ENCODE measurements around the gene E2F1.
A peak's percentile ranks its signal among the peaks of the same experiment; 100 is the strongest.

The E2F1 gene

DNA sequence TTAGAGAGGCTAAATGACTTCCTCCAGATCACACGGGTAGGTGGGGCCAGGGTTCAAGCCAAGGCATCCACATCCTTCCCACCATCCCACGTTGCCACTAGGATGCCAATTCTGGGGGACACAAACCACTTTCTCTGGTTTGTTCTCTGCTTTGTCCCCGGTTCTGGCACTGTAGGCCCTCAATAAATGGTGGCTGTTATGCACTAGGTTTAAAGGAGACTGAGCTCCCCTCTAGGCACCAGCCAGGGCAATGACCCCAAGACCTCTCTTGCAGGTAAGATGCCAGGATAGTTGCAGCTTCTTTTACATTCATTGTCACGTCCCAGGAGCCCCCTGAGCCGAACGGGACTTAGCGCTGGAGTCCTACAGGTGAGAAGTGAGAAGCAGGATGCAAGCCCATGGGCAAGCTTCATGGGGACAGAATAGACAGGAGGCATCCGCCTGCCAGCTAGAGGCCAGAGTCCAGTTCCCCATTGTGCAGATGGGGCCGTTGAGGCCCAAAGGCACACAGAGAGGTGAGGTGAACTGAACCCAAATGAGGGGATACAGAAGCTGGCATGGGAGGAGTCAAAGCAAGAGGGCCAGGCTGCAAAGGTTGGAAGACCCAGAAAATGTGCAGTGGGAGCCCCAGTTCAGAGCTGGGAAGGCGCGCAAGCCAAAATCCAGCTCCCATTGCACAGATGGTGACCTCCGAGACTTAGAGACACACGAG, 33.2 kb upstream of the E2F1 start:
- peaks cover 21 to 27% of the 10 kb centered on the region in 2 experiments for H3K4me1 ChIP-seq (ENCODE audit: control insufficient read depth in 1 of 2, insufficient read depth in 1 of 2, low read depth in 1 of 2, low read length in 1 of 2)
- peak overlapping the region; percentile 71 to 80 for H3K4me3 ChIP-seq (ENCODE audit: low read depth in 1 of 2, low read length in 1 of 2)
- TF ChIP-seq, protein P1, sequence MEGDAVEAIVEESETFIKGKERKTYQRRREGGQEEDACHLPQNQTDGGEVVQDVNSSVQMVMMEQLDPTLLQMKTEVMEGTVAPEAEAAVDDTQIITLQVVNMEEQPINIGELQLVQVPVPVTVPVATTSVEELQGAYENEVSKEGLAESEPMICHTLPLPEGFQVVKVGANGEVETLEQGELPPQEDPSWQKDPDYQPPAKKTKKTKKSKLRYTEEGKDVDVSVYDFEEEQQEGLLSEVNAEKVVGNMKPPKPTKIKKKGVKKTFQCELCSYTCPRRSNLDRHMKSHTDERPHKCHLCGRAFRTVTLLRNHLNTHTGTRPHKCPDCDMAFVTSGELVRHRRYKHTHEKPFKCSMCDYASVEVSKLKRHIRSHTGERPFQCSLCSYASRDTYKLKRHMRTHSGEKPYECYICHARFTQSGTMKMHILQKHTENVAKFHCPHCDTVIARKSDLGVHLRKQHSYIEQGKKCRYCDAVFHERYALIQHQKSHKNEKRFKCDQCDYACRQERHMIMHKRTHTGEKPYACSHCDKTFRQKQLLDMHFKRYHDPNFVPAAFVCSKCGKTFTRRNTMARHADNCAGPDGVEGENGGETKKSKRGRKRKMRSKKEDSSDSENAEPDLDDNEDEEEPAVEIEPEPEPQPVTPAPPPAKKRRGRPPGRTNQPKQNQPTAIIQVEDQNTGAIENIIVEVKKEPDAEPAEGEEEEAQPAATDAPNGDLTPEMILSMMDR (IDR thresholded peaks at IDR 0.05), result no peak
- H3K36me3 ChIP-seq, result peaks cover 5% of the 10 kb centered on the region
- peak overlapping the region; percentile 69 for H3K27ac ChIP-seq
- H3K27me3 ChIP-seq, result no peaks in the 10 kb centered on the region
- H3K9me3 ChIP-seq, result no peaks in the 10 kb centered on the region

DNA sequence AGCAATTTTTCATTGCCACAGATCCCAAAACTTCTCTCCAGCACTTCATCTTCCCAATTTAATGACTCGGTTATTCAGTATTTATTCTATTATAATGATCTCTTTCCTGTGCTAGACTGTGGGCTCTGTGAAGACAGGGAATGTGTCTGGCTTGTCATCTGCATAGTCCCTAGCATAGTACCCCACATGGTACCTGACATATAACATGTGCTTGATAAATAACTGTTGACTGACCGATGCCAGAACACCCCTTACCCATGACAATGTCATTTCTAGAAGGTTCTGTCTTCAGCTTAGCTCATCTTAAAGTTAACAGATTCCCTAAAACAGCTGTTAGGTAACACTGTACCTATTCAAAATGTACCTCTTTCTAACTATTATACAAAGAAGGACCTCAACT, 30.3 kb upstream of the E2F1 start:
- Histone ChIP-seq H3K27me3 (no peaks in the 10 kb centered on the region), H3K36me3 (peaks cover 30% of the 10 kb centered on the region), H3K9me3 (no peaks in the 10 kb centered on the region), H3K27ac (no peak overlapping the region), H3K4me3 (ENCODE audit: low read depth in 1 of 2, low read length in 1 of 2) (no peak overlapping the region), H3K4me1 (ENCODE audit: control insufficient read depth in 1 of 2, insufficient read depth in 1 of 2, low read depth in 1 of 2, low read length in 1 of 2) (peaks cover 15 to 18% of the 10 kb centered on the region in 2 experiments)
- TF ChIP-seq, protein P1 (IDR thresholded peaks at IDR 0.05), result no peak

DNA sequence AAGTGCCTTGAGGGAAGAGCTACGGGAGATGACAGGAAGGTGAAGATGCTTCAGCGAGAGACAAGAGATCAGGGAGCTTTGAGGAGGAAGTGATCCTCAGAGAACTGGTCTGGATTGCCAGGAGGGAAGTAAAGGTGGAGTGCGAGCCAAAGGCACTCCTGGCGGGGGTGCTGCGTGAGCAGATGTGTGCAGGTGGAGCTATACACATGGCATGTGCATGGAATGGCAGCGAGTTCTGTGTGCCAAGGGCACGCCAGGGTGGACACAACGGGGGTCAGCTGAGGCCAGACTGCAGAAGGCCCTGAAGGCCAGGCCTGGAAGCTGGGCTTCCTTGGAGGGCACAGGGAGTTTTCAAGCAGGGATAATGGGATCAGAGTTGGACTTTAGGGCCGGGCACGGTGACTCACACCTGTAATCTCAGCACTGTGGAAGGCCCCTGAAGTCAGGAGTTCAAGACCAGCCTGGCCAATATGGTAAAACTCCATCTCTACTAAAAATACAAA, 27.7 kb upstream of the E2F1 start:
- no peaks in the 10 kb centered on the region for H3K27me3 ChIP-seq
- H3K36me3 ChIP-seq, result peaks cover 40% of the 10 kb centered on the region
- H3K27ac ChIP-seq, result no peak overlapping the region
- no peak overlapping the region for H3K4me3 ChIP-seq (ENCODE audit: low read depth in 1 of 2, low read length in 1 of 2)
- TF ChIP-seq, protein P1 (IDR thresholded peaks at IDR 0.05), result no peak
- H3K9me3 ChIP-seq, result no peaks in the 10 kb centered on the region
- H3K4me1 ChIP-seq (ENCODE audit: control insufficient read depth in 1 of 2, insufficient read depth in 1 of 2, low read depth in 1 of 2, low read length in 1 of 2), result no peaks in the 10 kb centered on the region

DNA sequence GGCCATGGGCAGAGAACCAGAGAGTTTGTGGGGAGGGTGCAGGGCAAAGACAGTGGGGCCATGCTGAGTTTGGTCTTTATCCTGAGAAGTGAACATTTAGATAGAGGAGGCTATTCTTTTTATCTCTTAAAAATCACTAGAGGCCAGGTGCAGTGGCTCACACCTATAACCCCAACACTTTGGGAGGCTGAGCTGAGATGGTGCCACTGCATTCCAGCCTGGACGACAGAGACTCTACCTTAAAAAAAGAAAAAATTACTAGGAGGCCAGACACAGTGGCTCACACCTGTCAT, 25.2 kb upstream of the E2F1 start:
- Histone ChIP-seq H3K4me1 (ENCODE audit: control insufficient read depth in 1 of 2, insufficient read depth in 1 of 2, low read depth in 1 of 2, low read length in 1 of 2) (no peaks in the 10 kb centered on the region), H3K4me3 (ENCODE audit: low read depth in 1 of 2, low read length in 1 of 2) (no peak overlapping the region), H3K27me3 (no peaks in the 10 kb centered on the region), H3K27ac (no peak overlapping the region), H3K36me3 (peaks cover 54% of the 10 kb centered on the region), H3K9me3 (no peaks in the 10 kb centered on the region)
- TF ChIP-seq, protein P1 (IDR thresholded peaks at IDR 0.05), result no peak

DNA sequence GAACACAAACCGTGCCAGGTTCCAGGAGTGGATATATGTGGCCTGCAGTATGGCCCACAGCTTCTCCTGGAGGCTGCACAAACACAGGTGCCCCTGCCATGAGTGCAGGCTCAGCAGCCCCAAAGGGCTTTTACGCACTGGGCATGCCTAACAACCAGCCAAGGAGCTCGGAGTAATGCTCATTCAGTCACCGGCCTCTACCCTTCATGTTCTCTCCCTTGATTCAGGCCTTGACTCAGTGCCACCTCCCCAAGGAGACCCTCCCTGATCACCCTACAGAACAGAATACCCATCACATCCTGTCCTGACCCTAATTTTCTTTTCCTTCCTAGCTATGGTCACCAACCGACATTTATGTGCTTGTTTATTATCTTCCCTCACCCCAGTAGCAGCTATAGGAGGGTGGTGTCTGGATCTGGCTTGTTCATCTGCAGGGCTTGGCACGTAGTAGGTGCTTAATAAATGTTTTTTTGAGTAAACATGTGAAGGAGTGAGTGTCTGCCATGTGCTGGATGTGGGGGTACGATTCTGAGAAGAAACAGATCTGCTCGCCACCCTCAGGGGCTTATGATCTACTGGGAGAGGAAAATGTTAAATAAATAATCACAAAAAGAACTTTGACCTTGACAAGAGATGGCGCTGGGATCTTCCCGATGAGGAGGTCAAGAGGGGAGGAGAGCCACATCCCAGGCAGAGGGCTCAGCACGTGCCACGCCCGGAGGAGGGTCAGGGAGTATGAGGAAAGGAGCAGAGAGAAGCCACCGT, 24.7 kb upstream of the E2F1 start:
- TF ChIP-seq, protein P1 (IDR thresholded peaks at IDR 0.05), result no peak
- Histone ChIP-seq H3K9me3 (no peaks in the 10 kb centered on the region), H3K27me3 (no peaks in the 10 kb centered on the region), H3K4me3 (ENCODE audit: low read depth in 1 of 2, low read length in 1 of 2) (no peak overlapping the region), H3K4me1 (ENCODE audit: control insufficient read depth in 1 of 2, insufficient read depth in 1 of 2, low read depth in 1 of 2, low read length in 1 of 2) (no peaks in the 10 kb centered on the region), H3K27ac (no peak overlapping the region), H3K36me3 (peaks cover 59% of the 10 kb centered on the region)
